ENCODE measurements around the gene DSTN. TPM values are rescaled to one million over a fixed set of nuclear protein-coding genes. Genes with fewer than 3 reads are reported as not detected.

The DSTN gene
- total RNA-seq, 4 donors from 2014 or later = 166 to 322 (median 242) TPM

- no peak overlapping the region for H3K27ac ChIP-seq
- H3K36me3 ChIP-seq = peaks cover 0 to 13% (median 0%) of the 10 kb centered on the region in 3 donors
- 64 to 78% methylated on average over 9 to 10 of the region's 10 CpGs for WGBS, 2 donors
- no peak for DNase-seq (ENCODE audit: low spot score in 2 of 2)
- H3K27me3 ChIP-seq = no peaks in the 10 kb centered on the region
- no peak for TF ChIP-seq CTCF (IDR thresholded peaks at IDR 0.05)
- no peak for TF ChIP-seq EP300 (IDR thresholded peaks at IDR 0.05)
- no peak for TF ChIP-seq POLR2A (IDR thresholded peaks at IDR 0.05)
- no peak overlapping the region for H3K4me3 ChIP-seq
- no peaks in the 10 kb centered on the region for H3K9me3 ChIP-seq
- peaks cover 0 to 75% (median 45%) of the 10 kb centered on the region in 4 donors for H3K4me1 ChIP-seq
Observed at GRCh38 chr20:17652411-17652810, 82.5 kb downstream of the DSTN start.

GRCh38 chr20:17653835-17654648, 84.2 kb downstream of the DSTN start:
- WGBS, 2 donors = 76 to 84% methylated on average over 11 of the region's 11 CpGs
- Histone ChIP-seq H3K27me3 (no peaks in the 10 kb centered on the region), H3K36me3 (peaks cover 0 to 29% (median 0%) of the 10 kb centered on the region in 3 donors), H3K4me3 (no peak overlapping the region), H3K9me3 (peaks cover 0 to 6% (median 0%) of the 10 kb centered on the region in 4 donors), H3K27ac (peak overlapping the region in 2 of 4 donors; percentile 16 to 63), H3K4me1 (peaks cover 0 to 58% (median 29%) of the 10 kb centered on the region in 4 donors)
- DNase-seq (ENCODE audit: low spot score in 2 of 2) = no peak
- no peak for TF ChIP-seq CTCF (IDR thresholded peaks at IDR 0.05)
- TF ChIP-seq POLR2A (IDR thresholded peaks at IDR 0.05) = no peak
- no peak for TF ChIP-seq EP300 (IDR thresholded peaks at IDR 0.05)

DNA sequence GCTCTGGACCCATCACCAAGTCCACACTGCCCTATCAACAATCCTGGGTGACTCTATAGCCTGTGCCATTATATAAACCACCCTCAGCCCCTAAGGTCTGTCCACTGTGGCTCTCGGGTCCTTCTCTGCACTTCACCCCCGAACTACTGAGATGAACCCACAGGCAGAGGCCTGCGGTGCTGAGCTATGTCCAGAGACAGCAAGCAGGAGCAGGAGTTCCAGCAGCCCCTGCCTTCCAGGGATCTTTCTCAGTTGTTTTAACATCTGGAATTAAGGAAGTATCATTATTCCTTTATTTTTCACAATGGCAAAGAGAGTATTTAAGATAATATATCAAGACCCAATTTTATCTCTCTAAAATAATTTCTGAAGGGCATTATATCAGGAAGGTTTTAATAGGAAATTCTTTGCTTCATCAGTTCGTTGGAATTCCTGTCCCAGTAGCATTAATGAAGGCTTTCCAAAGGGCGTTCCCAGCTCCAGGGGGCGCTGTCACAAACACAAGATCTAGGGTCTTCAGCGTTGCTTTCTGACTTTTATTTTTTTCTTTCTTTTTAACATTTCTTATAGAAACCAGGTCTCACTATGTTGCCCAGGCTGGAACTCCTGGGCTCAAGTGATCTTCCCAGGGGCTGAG, 84.9 kb downstream of the DSTN start:
- 40 to 51% methylated on average over 7 of the region's 7 CpGs for WGBS, 2 donors
- Histone ChIP-seq H3K27me3 (no peaks in the 10 kb centered on the region), H3K4me1 (peaks cover 0 to 56% (median 22%) of the 10 kb centered on the region in 4 donors), H3K36me3 (peaks cover 0 to 35% (median 0%) of the 10 kb centered on the region in 3 donors), H3K27ac (peak overlapping the region in 2 of 4 donors; percentile 16 to 63), H3K9me3 (peaks cover 0 to 6% (median 0%) of the 10 kb centered on the region in 4 donors), H3K4me3 (no peak overlapping the region)
- peak; percentile 63 to 82 for DNase-seq (ENCODE audit: low spot score in 2 of 2)
- no peak for TF ChIP-seq POLR2A (IDR thresholded peaks at IDR 0.05)
- peak in 4 of 5 experiments; percentile 21 to 63 (median 50) for TF ChIP-seq CTCF (IDR thresholded peaks at IDR 0.05)
- TF ChIP-seq EP300 (IDR thresholded peaks at IDR 0.05) = no peak

GRCh38 chr20:17655286-17655651, 85.4 kb downstream of the DSTN start:
- no peak for DNase-seq (ENCODE audit: low spot score in 2 of 2)
- peak overlapping the region in 2 of 4 donors; percentile 12 to 63 for H3K27ac ChIP-seq

More at GRCh38 chr20:17655286-17655651, 85.4 kb downstream of the DSTN start:
- H3K4me1 ChIP-seq = peaks cover 0 to 56% (median 17%) of the 10 kb centered on the region in 4 donors
- TF ChIP-seq EP300 (IDR thresholded peaks at IDR 0.05) = no peak
- TF ChIP-seq CTCF (IDR thresholded peaks at IDR 0.05) = peak in 1 of 5 experiments; percentile 8
- WGBS, 2 donors = 39 to 66% methylated on average over 7 of the region's 7 CpGs
- peaks cover 0 to 6% (median 0%) of the 10 kb centered on the region in 4 donors for H3K9me3 ChIP-seq
- peaks cover 0 to 35% (median 0%) of the 10 kb centered on the region in 3 donors for H3K36me3 ChIP-seq
- H3K4me3 ChIP-seq = no peak overlapping the region
- no peaks in the 10 kb centered on the region for H3K27me3 ChIP-seq

Measured in tibial nerve (tissue), 4 donors.